Esophagus muscularis mucosa (tissue), 4 donors: Measurements from ENCODE around the gene ITPR3. TPM values are rescaled to one million over a fixed set of nuclear protein-coding genes. Genes with fewer than 3 reads are reported as not detected.

ENCODE experiments used
- DNase-seq: peaks from one replicate; pipeline ENCODE4 v3.0.0-alpha.2; 2017; ENCODE audit errors: extremely low spot score
- H3K27ac ChIP-seq, 4 donors: fragments of 200-600 bp; sonication (generic); replicated peaks in 1 of 4; 1 replicate in 3 of 4; 2 replicates in 1 of 4; pipeline ENCODE4 v1.5.1; 2016 to 2019; ENCODE audit warnings: mild to moderate bottlenecking in 1 of 4
- H3K27me3 ChIP-seq, 4 donors: fragments of 200-600 bp; sonication (generic); one replicate each; pipeline versions ENCODE4 v1.5.1 to v1.6.0; 2016 to 2019
- H3K36me3 ChIP-seq, 4 donors: fragments of 200-600 bp; sonication (generic); one replicate each; pipeline ENCODE4 v1.5.1; 2016 to 2019
- H3K4me1 ChIP-seq, 4 donors: fragments of 200-600 bp; sonication (generic); one replicate each; pipeline ENCODE4 v1.5.1; 2016 to 2019
- H3K4me3 ChIP-seq, 4 donors: fragments of 200-600 bp; sonication (generic); 1 replicate in 2 of 4; 2 replicates in 2 of 4; pipeline ENCODE4 v1.5.1; 2016 to 2019; ENCODE audit warnings: mild to moderate bottlenecking in 4 of 4, moderate library complexity in 1 of 4
- H3K9me3 ChIP-seq, 4 donors: fragments of 200-600 bp; sonication (generic); 1 replicate in 3 of 4; 2 replicates in 1 of 4; pipeline ENCODE4 v1.5.1; 2016 to 2019
- EP300 ChIP-seq: sonication (generic); formaldehyde crosslinking; IDR thresholded peaks from one replicate; pipeline ENCODE4 v1.6.1; 2017; ENCODE audit warnings: antibody characterized with exemption
- POLR2A ChIP-seq: fragments of 450-650 bp; IDR thresholded peaks from one replicate; pipeline ENCODE4 v1.6.1; 2017; ENCODE audit warnings: antibody characterized with exemption, moderate library complexity, mild to moderate bottlenecking, low read depth
- POLR2AphosphoS5 ChIP-seq, 2 donors: sonication (generic); formaldehyde crosslinking; IDR thresholded peaks; one replicate each; pipeline ENCODE4 v1.6.1; 2017; ENCODE audit warnings: antibody characterized with exemption in 2 of 2
- WGBS: methylation state at CpG from one replicate; pipeline ENCODE4 v1.1.5; 2018; 5-methylcytosine and 5-hydroxymethylcytosine counted together
- intact Hi-C: fragments of 100-400 bp; cut with DNase I; formaldehyde crosslinking; loops from one replicate; pipeline ENCODE4 v1.15.1; 2023
- total RNA-seq, 4 donors: library from RNA; depleted of rRNA; stranded (reverse); fragments of >200 nt; gene quantifications; one replicate each; pipeline versions ENCODE4 v1.1.0 to v1.2.1, GENCODE V29; 2016
- TF ChIP-seq, protein P1 (sequence below), 3 experiments: fragments of 200-600 bp in 2 of 3; fragments of 450-650 bp in 1 of 3; sonication (generic) in 2 of 3; IDR thresholded peaks; one replicate each; pipeline ENCODE4 v1.5.1; 2017 to 2019; ENCODE audit warnings: antibody characterized with exemption in 3 of 3, mild to moderate bottlenecking in 2 of 3, moderate library complexity in 1 of 3

Gene ITPR3
- total RNA-seq, 4 donors from 2014 or later, result 12.1 to 24.9 (median 20.5) TPM

DNA sequence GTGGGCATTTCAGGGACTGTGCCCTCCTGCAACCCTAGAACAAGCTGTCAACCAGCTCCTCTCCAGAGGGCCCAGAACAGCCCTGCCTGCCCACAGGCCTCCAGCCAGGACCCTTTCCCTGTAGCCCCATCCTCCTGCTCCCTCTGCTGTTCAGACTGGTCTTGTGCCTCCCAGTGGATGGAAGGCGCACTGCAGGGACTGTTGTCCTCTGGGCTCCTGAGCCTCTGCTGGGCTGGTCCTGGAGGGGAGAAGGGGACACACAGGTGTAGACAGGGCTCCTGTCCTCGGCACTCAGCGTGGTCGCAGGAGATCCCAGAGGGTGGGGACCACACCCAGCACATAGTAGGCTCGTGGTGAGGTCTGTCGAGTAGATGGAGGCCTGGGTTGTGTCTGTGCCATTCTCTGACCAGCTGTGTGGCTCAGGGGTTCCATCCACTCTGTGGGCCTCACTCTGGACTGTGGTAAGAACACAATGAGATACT lies 11.5 kb downstream of the ITPR3 start:
- Histone ChIP-seq H3K9me3 (no peaks in the 10 kb centered on the region), H3K36me3 (no peaks in the 10 kb centered on the region), H3K27ac (peak overlapping the region in 3 of 4 donors; percentile 21 to 44 (median 41)), H3K27me3 (peaks cover 0 to 44% (median 0%) of the 10 kb centered on the region in 4 donors), H3K4me3 (peak overlapping the region; percentile 46 to 61 (median 49)), H3K4me1 (peaks cover 29 to 43% (median 34%) of the 10 kb centered on the region in 4 donors)
- 52% methylated on average over 4 of the region's 6 CpGs for WGBS
- intact Hi-C loops, result loop anchor here (5.0 kb wide), 1 partner anchor 45 kb away; no protein-coding TSS in a partner anchor
- DNase-seq, result no peak
- no peak for TF ChIP-seq EP300
- TF ChIP-seq, protein P1, sequence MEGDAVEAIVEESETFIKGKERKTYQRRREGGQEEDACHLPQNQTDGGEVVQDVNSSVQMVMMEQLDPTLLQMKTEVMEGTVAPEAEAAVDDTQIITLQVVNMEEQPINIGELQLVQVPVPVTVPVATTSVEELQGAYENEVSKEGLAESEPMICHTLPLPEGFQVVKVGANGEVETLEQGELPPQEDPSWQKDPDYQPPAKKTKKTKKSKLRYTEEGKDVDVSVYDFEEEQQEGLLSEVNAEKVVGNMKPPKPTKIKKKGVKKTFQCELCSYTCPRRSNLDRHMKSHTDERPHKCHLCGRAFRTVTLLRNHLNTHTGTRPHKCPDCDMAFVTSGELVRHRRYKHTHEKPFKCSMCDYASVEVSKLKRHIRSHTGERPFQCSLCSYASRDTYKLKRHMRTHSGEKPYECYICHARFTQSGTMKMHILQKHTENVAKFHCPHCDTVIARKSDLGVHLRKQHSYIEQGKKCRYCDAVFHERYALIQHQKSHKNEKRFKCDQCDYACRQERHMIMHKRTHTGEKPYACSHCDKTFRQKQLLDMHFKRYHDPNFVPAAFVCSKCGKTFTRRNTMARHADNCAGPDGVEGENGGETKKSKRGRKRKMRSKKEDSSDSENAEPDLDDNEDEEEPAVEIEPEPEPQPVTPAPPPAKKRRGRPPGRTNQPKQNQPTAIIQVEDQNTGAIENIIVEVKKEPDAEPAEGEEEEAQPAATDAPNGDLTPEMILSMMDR (IDR thresholded peaks at IDR 0.05), result peak; percentile 11 to 55 (median 39)

DNA sequence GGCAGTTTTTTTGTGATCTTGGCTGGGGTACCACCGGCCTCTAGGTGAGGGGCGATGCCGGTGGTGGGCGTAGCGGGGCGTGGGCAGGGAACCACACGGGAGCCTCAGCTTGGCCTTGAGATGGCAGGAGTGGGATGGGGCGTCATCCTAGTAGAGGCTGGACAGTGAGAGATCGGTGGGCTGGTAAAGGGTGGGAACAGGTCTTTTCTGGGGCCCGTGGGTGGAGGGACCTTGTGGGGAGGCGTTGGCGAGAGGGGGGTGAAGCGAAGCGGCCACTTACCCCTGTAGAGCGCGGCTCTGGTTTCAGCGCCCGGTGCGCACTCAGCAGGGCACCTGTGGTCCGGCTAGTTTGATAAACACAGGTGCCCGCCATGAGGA lies 12.0 kb downstream of the ITPR3 start:
- peak overlapping the region; percentile 21 to 53 (median 42) for H3K27ac ChIP-seq
- peak overlapping the region; percentile 46 to 61 (median 49) for H3K4me3 ChIP-seq
- 39% methylated on average over 17 of the region's 21 CpGs for WGBS

GRCh38 chr6:33633462-33634158 lies 12.5 kb downstream of the ITPR3 start:
- H3K4me3 ChIP-seq, result peak overlapping the region; percentile 48 to 61 (median 50)
- TF ChIP-seq EP300 (no peak), POLR2A (no peak), POLR2AphosphoS5 (IDR thresholded peaks at IDR 0.05) (no peak)
- TF ChIP-seq, protein P1 (IDR thresholded peaks at IDR 0.05), result no peak
- H3K9me3 ChIP-seq, result no peaks in the 10 kb centered on the region
- H3K4me1 ChIP-seq, result peaks cover 23 to 36% (median 29%) of the 10 kb centered on the region in 4 donors
- H3K27me3 ChIP-seq, result peaks cover 0 to 44% (median 0%) of the 10 kb centered on the region in 4 donors
- DNase-seq, result no peak
- no peaks in the 10 kb centered on the region for H3K36me3 ChIP-seq
- H3K27ac ChIP-seq, result peak overlapping the region; percentile 21 to 53 (median 42)
- intact Hi-C loops, result loop anchor here (5.0 kb wide), 1 partner anchor 46 kb away; no protein-coding TSS in a partner anchor
- 2% methylated on average over 8 of the region's 86 CpGs for WGBS

More for the DNA sequence above, 12.0 kb downstream of the ITPR3 start:
- intact Hi-C loops, result loop anchor here (5.0 kb wide), 1 partner anchor 46 kb away; no protein-coding TSS in a partner anchor
- Histone ChIP-seq H3K4me1 (peaks cover 25 to 39% (median 32%) of the 10 kb centered on the region in 4 donors), H3K36me3 (no peaks in the 10 kb centered on the region), H3K27me3 (peaks cover 0 to 44% (median 0%) of the 10 kb centered on the region in 4 donors), H3K9me3 (no peaks in the 10 kb centered on the region)
- TF ChIP-seq EP300, result no peak
- TF ChIP-seq, protein P1 (IDR thresholded peaks at IDR 0.05), result no peak
- TF ChIP-seq POLR2A, result no peak
- TF ChIP-seq POLR2AphosphoS5 (IDR thresholded peaks at IDR 0.05), result no peak
- DNase-seq, result no peak

DNA sequence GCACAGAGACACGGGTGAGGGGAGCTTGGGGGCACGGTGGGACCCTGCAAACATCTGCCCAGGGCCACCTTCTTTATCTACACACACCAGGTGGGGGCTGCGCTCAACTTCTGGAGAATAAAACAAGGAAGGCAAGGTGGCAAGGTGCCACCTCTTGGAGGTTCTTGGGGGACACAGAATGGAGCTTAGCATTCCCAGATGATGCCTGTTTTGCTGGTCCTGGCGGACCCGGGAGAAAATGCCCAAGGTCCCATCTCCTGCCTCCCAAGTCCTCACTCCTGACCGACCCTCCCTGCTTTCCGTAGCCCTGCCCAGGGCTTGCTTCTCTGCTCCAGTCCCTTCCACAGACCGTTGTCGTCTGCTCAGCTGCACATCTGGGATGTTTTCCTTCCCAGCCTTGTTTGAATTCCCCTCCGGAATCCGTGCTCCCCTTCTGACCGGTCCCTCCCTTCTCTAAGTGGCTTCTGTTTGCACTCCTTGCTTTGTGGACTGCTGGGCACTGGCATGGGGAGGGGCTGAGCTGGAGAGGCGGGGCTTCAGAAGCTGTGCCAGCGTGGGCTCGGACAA lies 13.1 kb downstream of the ITPR3 start:
- 20% methylated on average over 14 of the region's 15 CpGs for WGBS
- H3K4me1 ChIP-seq, result peaks cover 23 to 36% (median 28%) of the 10 kb centered on the region in 4 donors
- no peak for DNase-seq
- H3K27ac ChIP-seq, result peak overlapping the region in 2 of 4 donors; percentile 3 to 10
- H3K27me3 ChIP-seq, result peaks cover 0 to 44% (median 0%) of the 10 kb centered on the region in 4 donors
- intact Hi-C loops, result loop anchor here (5.0 kb wide), 1 partner anchor 47 kb away; no protein-coding TSS in a partner anchor
- peak overlapping the region; percentile 48 to 61 (median 50) for H3K4me3 ChIP-seq
- TF ChIP-seq POLR2A (no peak), EP300 (no peak), POLR2AphosphoS5 (IDR thresholded peaks at IDR 0.05) (no peak)
- TF ChIP-seq, protein P1 (IDR thresholded peaks at IDR 0.05), result no peak
- H3K36me3 ChIP-seq, result no peaks in the 10 kb centered on the region
- H3K9me3 ChIP-seq, result no peaks in the 10 kb centered on the region
